SK-N-SH (cell line): ENCODE data around the gene XKR7. TPM values are rescaled to one million over a fixed set of nuclear protein-coding genes. Genes with fewer than 3 reads are reported as not detected.

Experiments
- CTCF ChIA-PET: fragments of 300-600, 350-600 bp; formaldehyde crosslinking; extraction: SDS; loops from one replicate; lab custom pipeline; 2021; lab: Yijun Ruan, JAX
- POLR2A ChIA-PET: fragments of 350-600 bp; sonication (Branson Sonifier 250); formaldehyde crosslinking; extraction: SDS; loops from one replicate; lab custom pipeline; 2020; ENCODE audit warnings: antibody characterized with exemption, inconsistent platforms; lab: Yijun Ruan, JAX
- DNase-seq: peaks from one replicate; pipeline ENCODE4 v3.0.0; 2012
- H2AFZ ChIP-seq: fragments of 200-600 bp; sonication (generic); 2 replicates; pipeline ENCODE4 v1.8.1; 2016; ENCODE audit warnings: antibody characterized with exemption, mild to moderate bottlenecking, low read depth
- H3F3A ChIP-seq: fragments of 200-600 bp; sonication (generic); replicated peaks from 2 replicates; pipeline ENCODE3; 2016; ENCODE audit warnings: antibody characterized with exemption, mild to moderate bottlenecking; ENCODE audit not compliant: insufficient read depth
- H3K27ac ChIP-seq, 2 experiments: fragments of 200-500 bp in 1 of 2; fragments of 200-600 bp in 1 of 2; sonication (Bioruptor generic) in 1 of 2; sonication (generic), shearing (Covaris generic) in 1 of 2; 2 replicates each; pipeline versions ENCODE4 v1.5.1 to v1.6.1; 2014 to 2016; ENCODE audit warnings: low read depth in 2 of 2, inconsistent platforms in 1 of 2, low read length in 1 of 2, mild to moderate bottlenecking in 1 of 2, mixed read lengths in 1 of 2
- H3K27me3 ChIP-seq: fragments of 200-600 bp; sonication (generic), shearing (Covaris generic); 2 replicates; pipeline ENCODE4 v1.6.1; 2016; ENCODE audit warnings: mixed run types; ENCODE audit not compliant: insufficient read depth
- H3K36me3 ChIP-seq, 2 experiments: fragments of 200-500 bp in 1 of 2; fragments of 200-600 bp in 1 of 2; sonication (Bioruptor generic) in 1 of 2; sonication (generic) in 1 of 2; replicated peaks in 1 of 2; 2 replicates each; pipeline versions ENCODE3 to v1.5.1; 2014 to 2016; ENCODE audit warnings: low read length in 1 of 2, mild to moderate bottlenecking in 1 of 2; ENCODE audit not compliant: insufficient read depth in 2 of 2, control insufficient read depth in 1 of 2
- H3K4me1 ChIP-seq, 2 experiments: fragments of 200-500 bp in 1 of 2; fragments of 200-600 bp in 1 of 2; sonication (Bioruptor generic) in 1 of 2; sonication (generic), shearing (Covaris generic) in 1 of 2; 2 replicates each; pipeline versions ENCODE4 v1.5.1 to v1.6.1; 2014 to 2016; ENCODE audit warnings: low read depth in 1 of 2, low read length in 1 of 2, mixed run types in 1 of 2; ENCODE audit not compliant: insufficient read depth in 2 of 2, control insufficient read depth in 1 of 2
- H3K4me2 ChIP-seq: fragments of 200-600 bp; sonication (generic), shearing (Covaris generic); 2 replicates; pipeline ENCODE4 v1.6.1; 2017; ENCODE audit warnings: mixed run types
- H3K4me3 ChIP-seq, 2 experiments: fragments of 200-500 bp in 1 of 2; fragments of 200-600 bp in 1 of 2; sonication (Bioruptor generic) in 1 of 2; sonication (generic), shearing (Covaris generic) in 1 of 2; 2 replicates each; pipeline versions ENCODE4 v1.5.1 to v1.8.1; 2014 to 2016; ENCODE audit warnings: low read depth in 2 of 2, inconsistent platforms in 1 of 2, low read length in 1 of 2, mild to moderate bottlenecking in 1 of 2, mixed read lengths in 1 of 2, moderate library complexity in 1 of 2
- H3K79me2 ChIP-seq: fragments of 200-600 bp; sonication (generic); 2 replicates; pipeline ENCODE4 v1.8.1; 2017; ENCODE audit warnings: mild to moderate bottlenecking; ENCODE audit not compliant: insufficient read depth
- H3K9ac ChIP-seq: fragments of 200-600 bp; sonication (generic); 2 replicates; pipeline ENCODE4 v1.6.1; 2017; ENCODE audit warnings: mixed run types
- H3K9me2 ChIP-seq: fragments of 200-600 bp; sonication (generic); 2 replicates; pipeline ENCODE4 v1.6.1; 2017; ENCODE audit warnings: mixed run types
- H3K9me3 ChIP-seq: fragments of 200-600 bp; sonication (generic); 2 replicates; pipeline ENCODE4 v1.6.1; 2017; ENCODE audit warnings: mixed run types, mild to moderate bottlenecking, moderate library complexity
- H4K20me1 ChIP-seq: fragments of 200-600 bp; sonication (generic); 2 replicates; pipeline ENCODE4 v1.6.1; 2017; ENCODE audit warnings: mild to moderate bottlenecking, mixed run types; ENCODE audit not compliant: insufficient read depth
- CHD2 ChIP-seq: fragments of 150-350 bp; IDR thresholded peaks from 2 replicates; pipeline ENCODE4 v1.6.1; 2018; ENCODE audit warnings: low read length; ENCODE audit not compliant: partially characterized antibody
- EP300 ChIP-seq, 2 experiments: IDR thresholded peaks; 2 replicates each; pipeline versions ENCODE4 v1.4.0 to v1.6.1; 2012; ENCODE audit warnings: borderline replicate concordance in 1 of 2, low read depth in 1 of 2, low read length in 1 of 2
- FOSL2 ChIP-seq: IDR thresholded peaks from 2 replicates; pipeline ENCODE4 v1.4.0; 2012; ENCODE audit warnings: low read depth, mild to moderate bottlenecking, moderate library complexity, borderline replicate concordance
- FOXM1 ChIP-seq: IDR thresholded peaks from 2 replicates; pipeline ENCODE4 v1.4.0; 2012; ENCODE audit warnings: low read depth, mild to moderate bottlenecking
- MXI1 ChIP-seq: IDR thresholded peaks from 2 replicates; pipeline ENCODE4 v1.6.1; 2012; ENCODE audit warnings: mild to moderate bottlenecking, low read depth, low read length, improper control_type of control experiment
- NFIC ChIP-seq: IDR thresholded peaks from 2 replicates; pipeline ENCODE4 v1.4.0; 2012; ENCODE audit warnings: borderline replicate concordance
- NRF1 ChIP-seq: IDR thresholded peaks from 2 replicates; pipeline ENCODE4 v1.6.1; 2012; ENCODE audit warnings: low read depth, mild to moderate bottlenecking, low read length
- POLR2AphosphoS5 ChIP-seq: IDR thresholded peaks from 2 replicates; pipeline ENCODE4 v1.6.1; 2012; ENCODE audit warnings: low read depth, low read length
- RAD21 ChIP-seq: IDR thresholded peaks from 2 replicates; pipeline ENCODE4 v1.6.1; 2012; ENCODE audit warnings: mild to moderate bottlenecking, low read length
- RCOR1 ChIP-seq: fragments of 150-350 bp; IDR thresholded peaks from 2 replicates; pipeline ENCODE4 v1.6.1; 2017; ENCODE audit warnings: antibody characterized with exemption, low read length
- RXRA ChIP-seq: IDR thresholded peaks from 2 replicates; pipeline ENCODE4 v1.4.0; 2012; ENCODE audit warnings: low read depth, mild to moderate bottlenecking, borderline replicate concordance
- SMC3 ChIP-seq: IDR thresholded peaks from 2 replicates; pipeline ENCODE4 v1.6.1; 2012; ENCODE audit warnings: low read depth, low read length, improper control_type of control experiment
- TAF1 ChIP-seq: IDR thresholded peaks from 2 replicates; pipeline ENCODE4 v1.6.1; 2012; ENCODE audit warnings: low read depth, mild to moderate bottlenecking, low read length, moderate library complexity, borderline replicate concordance
- YY1 ChIP-seq: IDR thresholded peaks from 2 replicates; pipeline ENCODE4 v1.4.0; 2012; ENCODE audit warnings: low read depth, mild to moderate bottlenecking
- WGBS: methylation state at CpG from one replicate; pipeline ENCODE4 v1.1.6; 2017; ENCODE audit warnings: low lambda C conversion rate; 5-methylcytosine and 5-hydroxymethylcytosine counted together
- polyA plus RNA-seq, 3 experiments: library from polyadenylated mRNA; depleted of rRNA; stranded (reverse); fragments of >200 nt; gene quantifications; 2 replicates each; pipeline ENCODE4 v1.2.3, GENCODE V29; 2012
- TF ChIP-seq, protein P1 (sequence below): IDR thresholded peaks from 2 replicates; pipeline ENCODE4 v1.6.1; 2012; ENCODE audit warnings: mild to moderate bottlenecking, low read depth, low read length, moderate library complexity
- TF ChIP-seq, protein P2 (sequence below): IDR thresholded peaks from 2 replicates; pipeline ENCODE4; 2012

XKR7 gene
- polyA plus RNA-seq, 1 of the 3 experiments (the other 2 are of a cell fraction), result 0.02 TPM

GRCh38 chr20:31936420-31936819, 31.5 kb upstream of the XKR7 start:
- DNase-seq, result no peak
- 92% methylated on average over 4 of the region's 4 CpGs for WGBS
- H4K20me1 ChIP-seq, result no peaks in the 10 kb centered on the region
- H3F3A ChIP-seq, result no peaks in the 10 kb centered on the region
- H3K4me1 ChIP-seq, result no peaks in the 10 kb centered on the region
- no peak overlapping the region for H3K9ac ChIP-seq
- no peak overlapping the region for H3K4me3 ChIP-seq
- H3K27me3 ChIP-seq, result no peaks in the 10 kb centered on the region
- TF ChIP-seq RAD21, result no peak
- TF ChIP-seq NFIC, result no peak
- no peak for TF ChIP-seq RCOR1
- no peak for TF ChIP-seq FOXM1
- TF ChIP-seq POLR2AphosphoS5, result no peak
- no peak for TF ChIP-seq RXRA
- no peak for TF ChIP-seq FOSL2
- no peak for TF ChIP-seq TAF1
- TF ChIP-seq, protein P1, sequence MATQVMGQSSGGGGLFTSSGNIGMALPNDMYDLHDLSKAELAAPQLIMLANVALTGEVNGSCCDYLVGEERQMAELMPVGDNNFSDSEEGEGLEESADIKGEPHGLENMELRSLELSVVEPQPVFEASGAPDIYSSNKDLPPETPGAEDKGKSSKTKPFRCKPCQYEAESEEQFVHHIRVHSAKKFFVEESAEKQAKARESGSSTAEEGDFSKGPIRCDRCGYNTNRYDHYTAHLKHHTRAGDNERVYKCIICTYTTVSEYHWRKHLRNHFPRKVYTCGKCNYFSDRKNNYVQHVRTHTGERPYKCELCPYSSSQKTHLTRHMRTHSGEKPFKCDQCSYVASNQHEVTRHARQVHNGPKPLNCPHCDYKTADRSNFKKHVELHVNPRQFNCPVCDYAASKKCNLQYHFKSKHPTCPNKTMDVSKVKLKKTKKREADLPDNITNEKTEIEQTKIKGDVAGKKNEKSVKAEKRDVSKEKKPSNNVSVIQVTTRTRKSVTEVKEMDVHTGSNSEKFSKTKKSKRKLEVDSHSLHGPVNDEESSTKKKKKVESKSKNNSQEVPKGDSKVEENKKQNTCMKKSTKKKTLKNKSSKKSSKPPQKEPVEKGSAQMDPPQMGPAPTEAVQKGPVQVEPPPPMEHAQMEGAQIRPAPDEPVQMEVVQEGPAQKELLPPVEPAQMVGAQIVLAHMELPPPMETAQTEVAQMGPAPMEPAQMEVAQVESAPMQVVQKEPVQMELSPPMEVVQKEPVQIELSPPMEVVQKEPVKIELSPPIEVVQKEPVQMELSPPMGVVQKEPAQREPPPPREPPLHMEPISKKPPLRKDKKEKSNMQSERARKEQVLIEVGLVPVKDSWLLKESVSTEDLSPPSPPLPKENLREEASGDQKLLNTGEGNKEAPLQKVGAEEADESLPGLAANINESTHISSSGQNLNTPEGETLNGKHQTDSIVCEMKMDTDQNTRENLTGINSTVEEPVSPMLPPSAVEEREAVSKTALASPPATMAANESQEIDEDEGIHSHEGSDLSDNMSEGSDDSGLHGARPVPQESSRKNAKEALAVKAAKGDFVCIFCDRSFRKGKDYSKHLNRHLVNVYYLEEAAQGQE, result no peak
- TF ChIP-seq SMC3, result no peak
- TF ChIP-seq EP300 (IDR thresholded peaks at IDR 0.05; ENCODE audit: borderline replicate concordance in 1 of 2, low read depth in 1 of 2, low read length in 1 of 2), result no peak
- TF ChIP-seq MXI1, result no peak
- TF ChIP-seq NRF1, result no peak
- no peak for TF ChIP-seq CHD2
- no peak for TF ChIP-seq YY1
- TF ChIP-seq, protein P2, sequence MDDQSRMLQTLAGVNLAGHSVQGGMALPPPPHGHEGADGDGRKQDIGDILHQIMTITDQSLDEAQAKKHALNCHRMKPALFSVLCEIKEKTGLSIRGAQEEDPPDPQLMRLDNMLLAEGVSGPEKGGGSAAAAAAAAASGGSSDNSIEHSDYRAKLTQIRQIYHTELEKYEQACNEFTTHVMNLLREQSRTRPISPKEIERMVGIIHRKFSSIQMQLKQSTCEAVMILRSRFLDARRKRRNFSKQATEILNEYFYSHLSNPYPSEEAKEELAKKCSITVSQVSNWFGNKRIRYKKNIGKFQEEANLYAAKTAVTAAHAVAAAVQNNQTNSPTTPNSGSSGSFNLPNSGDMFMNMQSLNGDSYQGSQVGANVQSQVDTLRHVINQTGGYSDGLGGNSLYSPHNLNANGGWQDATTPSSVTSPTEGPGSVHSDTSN, result no peak
- H3K27ac ChIP-seq, result no peak overlapping the region
- H3K4me2 ChIP-seq, result no peak overlapping the region
- no peak overlapping the region for H2AFZ ChIP-seq
- no peaks in the 10 kb centered on the region for H3K9me2 ChIP-seq
- no peaks in the 10 kb centered on the region for H3K79me2 ChIP-seq
- ChIA-PET CTCF (interaction anchor here (0.6 to 1.7 kb wide), 5 partner anchors 16 to 1414 kb away, joined by 3 to 6 read pairs (median 3); no protein-coding TSS in a partner anchor), POLR2A (no interaction called here)
- H3K9me3 ChIP-seq, result no peaks in the 10 kb centered on the region
- no peaks in the 10 kb centered on the region for H3K36me3 ChIP-seq
